H1 (cell line): ENCODE results near the gene RPTOR.

Source experiments
- CEBPB ChIP-seq: IDR thresholded peaks from 2 replicates; pipeline ENCODE4 v1.6.1; 2012; ENCODE audit warnings: low read depth, low read length
- CTCF ChIP-seq, 3 experiments: IDR thresholded peaks; 1 replicate in 2 of 3; 2 replicates in 1 of 3; pipeline versions ENCODE4 v1.5.1 to v1.6.1; 2011; ENCODE audit warnings: low read length in 3 of 3, mild to moderate bottlenecking in 3 of 3, inconsistent platforms in 2 of 3, low read depth in 1 of 3, moderate library complexity in 1 of 3; ENCODE audit not compliant: insufficient read depth in 1 of 3; ENCODE audit errors: control extremely low read depth in 1 of 3
- GABPA ChIP-seq: IDR thresholded peaks from 2 replicates; pipeline ENCODE4 v1.6.1; 2011; ENCODE audit warnings: mild to moderate bottlenecking, low read length, moderate library complexity, borderline replicate concordance; ENCODE audit not compliant: insufficient read depth
- MAX ChIP-seq: IDR thresholded peaks from 2 replicates; pipeline ENCODE4 v1.6.1; 2012; ENCODE audit warnings: inconsistent platforms
- NRF1 ChIP-seq: IDR thresholded peaks from 2 replicates; pipeline ENCODE4 v1.6.1; 2011; ENCODE audit warnings: mild to moderate bottlenecking, low read depth, low read length, improper control_type of control experiment
- POLR2A ChIP-seq, 2 experiments: IDR thresholded peaks; 1 replicate in 1 of 2; 2 replicates in 1 of 2; pipeline ENCODE4 v1.6.1; 2011; ENCODE audit warnings: low read depth in 2 of 2, low read length in 2 of 2, mild to moderate bottlenecking in 2 of 2; ENCODE audit errors: control extremely low read depth in 1 of 2
- RAD21 ChIP-seq, 2 experiments: IDR thresholded peaks in 1 of 2; conservative IDR thresholded peaks in 1 of 2; 2 replicates each; pipeline ENCODE4 v1.6.1; 2011; ENCODE audit warnings: low read depth in 2 of 2, low read length in 2 of 2, improper control_type of control experiment in 1 of 2, inconsistent platforms in 1 of 2, mild to moderate bottlenecking in 1 of 2, moderate library complexity in 1 of 2
- TAF1 ChIP-seq: IDR thresholded peaks from 2 replicates; pipeline ENCODE4 v1.6.1; 2011; ENCODE audit warnings: mild to moderate bottlenecking, low read depth, low read length
- TAF7 ChIP-seq: optimal IDR thresholded peaks from 2 replicates; pipeline ENCODE3; 2011; ENCODE audit warnings: low read depth, mild to moderate bottlenecking, inconsistent platforms, low read length, moderate library complexity, borderline replicate concordance

GRCh38 chr17:80912476-80912875 lies 367.8 kb downstream of the RPTOR start:
- TF ChIP-seq TAF7, result no peak
- no peak for TF ChIP-seq CTCF (IDR thresholded peaks at IDR 0.05; ENCODE audit: control extremely low read depth in 1 of 3, insufficient read depth in 1 of 3, low read depth in 1 of 3, low read length in 3 of 3)
- no peak for TF ChIP-seq MAX
- no peak for TF ChIP-seq CEBPB
- TF ChIP-seq NRF1, result no peak
- no peak for TF ChIP-seq POLR2A (IDR thresholded peaks at IDR 0.05; ENCODE audit: control extremely low read depth in 1 of 2, low read depth in 2 of 2, low read length in 2 of 2)
- no peak for TF ChIP-seq GABPA
- TF ChIP-seq RAD21 (IDR thresholded peaks at IDR 0.05 in 1 of 2, conservative IDR thresholded peaks at IDR 0.05 in 1 of 2; ENCODE audit: low read depth in 2 of 2, low read length in 2 of 2), result no peak
- TF ChIP-seq TAF1, result no peak
